Measurements from ENCODE around the gene BAIAP2L2. TPM values are rescaled to one million over a fixed set of nuclear protein-coding genes. Genes with fewer than 3 reads are reported as not detected.

BAIAP2L2 gene
- total and polyA plus RNA-seq, 2 of the 4 experiments (the other 2 are of a cell fraction) = 0.18 to 0.46 TPM

DNA sequence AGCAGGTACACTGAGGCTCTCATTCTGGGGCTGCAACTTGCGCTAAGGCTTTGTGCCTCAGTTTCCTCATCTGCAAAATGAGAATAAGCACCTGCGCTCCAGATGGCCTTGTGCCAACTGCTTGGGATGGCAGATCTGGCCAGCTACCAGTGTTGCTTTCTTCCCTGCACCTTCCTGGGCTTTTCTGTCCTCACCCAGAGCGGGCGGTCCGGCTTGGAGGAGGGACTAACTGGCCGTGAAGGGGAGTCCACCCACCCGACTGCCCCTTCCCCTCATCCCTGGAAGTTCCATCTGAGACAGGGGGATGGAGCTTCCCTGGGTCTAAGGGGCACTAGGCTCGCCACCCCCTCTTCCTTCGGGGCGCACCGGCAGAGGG is 30.0 kb downstream of the BAIAP2L2 start:
- no peak overlapping the region for H4K5ac ChIP-seq (ENCODE audit: low read depth, low read length)
- H3K27ac ChIP-seq (ENCODE audit: insufficient read depth, low read length) = no peak overlapping the region
- H3K9me3 ChIP-seq (ENCODE audit: control insufficient read depth, insufficient read depth, low read length) = no peaks in the 10 kb centered on the region
- H2BK120ac ChIP-seq (ENCODE audit: low read depth, low read length) = no peak overlapping the region
- POLR2A ChIA-PET (ENCODE audit: unreplicated experiment) = no interaction called here
- BruUV-seq (replicated peaks) = no TSS peak
- no peak overlapping the region for H3K4me2 ChIP-seq (ENCODE audit: low read depth, low read length)
- no peak overlapping the region for H3K4me3 ChIP-seq (ENCODE audit: insufficient read depth, low read depth, low read length)
- dilution Hi-C loops (cut with HindIII; ENCODE audit: low sequenced_read_pairs, unreplicated experiment) (no loop called here), in situ Hi-C loops (cut with MboI; ENCODE audit: low sequenced_read_pairs) (no loop called here), intact Hi-C loops (cut with micrococcal nuclease) (no loop called here)
- CTCF ChIA-PET = no interaction called here
- TF ChIP-seq BHLHE40 (IDR thresholded peaks at IDR 0.05; ENCODE audit: low read depth, low read length) = no peak
- TF ChIP-seq MAZ (IDR thresholded peaks at IDR 0.05; ENCODE audit: borderline replicate concordance, low read depth, low read length) = no peak
- TF ChIP-seq, protein P1, sequence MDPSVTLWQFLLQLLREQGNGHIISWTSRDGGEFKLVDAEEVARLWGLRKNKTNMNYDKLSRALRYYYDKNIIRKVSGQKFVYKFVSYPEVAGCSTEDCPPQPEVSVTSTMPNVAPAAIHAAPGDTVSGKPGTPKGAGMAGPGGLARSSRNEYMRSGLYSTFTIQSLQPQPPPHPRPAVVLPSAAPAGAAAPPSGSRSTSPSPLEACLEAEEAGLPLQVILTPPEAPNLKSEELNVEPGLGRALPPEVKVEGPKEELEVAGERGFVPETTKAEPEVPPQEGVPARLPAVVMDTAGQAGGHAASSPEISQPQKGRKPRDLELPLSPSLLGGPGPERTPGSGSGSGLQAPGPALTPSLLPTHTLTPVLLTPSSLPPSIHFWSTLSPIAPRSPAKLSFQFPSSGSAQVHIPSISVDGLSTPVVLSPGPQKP (IDR thresholded peaks at IDR 0.05; ENCODE audit: borderline replicate concordance, low read depth, low read length) = no peak
- TF ChIP-seq RAD21 (IDR thresholded peaks at IDR 0.05; ENCODE audit: low read length) = no peak
- TF ChIP-seq CHD1 (IDR thresholded peaks at IDR 0.05; ENCODE audit: low read depth, low read length) = no peak
- no peak for TF ChIP-seq MXI1 (IDR thresholded peaks at IDR 0.05; ENCODE audit: borderline replicate concordance, low read depth, low read length)
- TF ChIP-seq RCOR1 (IDR thresholded peaks at IDR 0.05; ENCODE audit: insufficient replicate concordance, low read length) = no peak
- TF ChIP-seq POLR2A (IDR thresholded peaks at IDR 0.05; ENCODE audit: low read depth, low read length) = no peak
- TF ChIP-seq SMC3 (IDR thresholded peaks at IDR 0.05; ENCODE audit: low read depth, low read length) = no peak
- no peak for TF ChIP-seq NFE2L2 (IDR thresholded peaks at IDR 0.05; ENCODE audit: low read depth, low read length)
- H3K9me1 ChIP-seq (ENCODE audit: insufficient read depth, low read length) = 0 out of 2 replicates have a peak, but pooled peaks cover 6% of the 10 kb centered on the region
- 100% methylated on average over 2 of the region's 11 CpGs; no CpG with 5 or more reads in 1 of the 2 experiments for WGBS, 2 experiments (ENCODE audit: extremely low coverage in 2 of 2, insufficient read length in 1 of 2)
- H2AK9ac ChIP-seq (replicated peaks; ENCODE audit: low read depth, low read length, poor library complexity) = peak overlapping the region; percentile 5
- H3K14ac ChIP-seq (replicated peaks; ENCODE audit: low read depth, low read length) = no peak overlapping the region
- no peak overlapping the region for H3K4ac ChIP-seq (ENCODE audit: low read depth, low read length)
- no peaks in the 10 kb centered on the region for H3K36me3 ChIP-seq (ENCODE audit: control insufficient read depth, insufficient read depth, low read length)
- peak overlapping the region; percentile 35 for H2AK5ac ChIP-seq (ENCODE audit: low read depth, low read length)
- no peak overlapping the region for H3K9ac ChIP-seq (ENCODE audit: low read depth, low read length)
- no peak overlapping the region for H2BK20ac ChIP-seq (ENCODE audit: low read depth, low read length)
- no peak overlapping the region for H3K56ac ChIP-seq (ENCODE audit: extremely low read depth, insufficient read depth, low read length)
- no peaks in the 10 kb centered on the region for H3K79me1 ChIP-seq (ENCODE audit: low read depth in 1 of 2, low read length in 2 of 2)
- no peak overlapping the region for H4K91ac ChIP-seq (ENCODE audit: insufficient read depth, low read depth, low read length)
- no peak overlapping the region for H3K23ac ChIP-seq (ENCODE audit: low read depth, low read length)
- ATAC-seq (ENCODE audit: low read depth) (no peak), DNase-seq (no peak)
- H4K20me1 ChIP-seq (ENCODE audit: insufficient read depth, low read length) = no peaks in the 10 kb centered on the region
- no peak overlapping the region for H2BK15ac ChIP-seq (ENCODE audit: low read depth, low read length)
- H2BK5ac ChIP-seq (ENCODE audit: low read depth, low read length, poor library complexity, severe bottlenecking) = no peak overlapping the region
- H4K8ac ChIP-seq (ENCODE audit: low read depth in 2 of 2, low read length in 2 of 2) = 0 out of 4 replicates have a peak overlapping the region, but pooled peaks of 1 of the 2 experiments have one; percentile 54
- peak overlapping the region; percentile 89 for H2AFZ ChIP-seq (replicated peaks; ENCODE audit: low read length, poor library complexity)
- no peak overlapping the region for H3K18ac ChIP-seq (ENCODE audit: low read depth, low read length)
- peaks cover 38% of the 10 kb centered on the region for H3K27me3 ChIP-seq (ENCODE audit: control insufficient read depth, insufficient read depth, low read length)
- H3K4me1 ChIP-seq (ENCODE audit: control insufficient read depth, insufficient read depth, low read length) = no peaks in the 10 kb centered on the region; the same call in 1 of the 2 replicates

All from IMR-90 (cell line).